Activated gamma-delta T cell treated with anti-CD3 and anti-CD28 coated beads, Interleukin-2, amount 50 U/mL, for 16 hours (primary cell): ENCODE data around the gene RALGDS.
"Not testable (repeated sequence)": the region's sequence is repeated elsewhere in the genome, so short reads cannot be mapped to it uniquely, and the experiment has no call there.

ENCODE experiments used
- DNase-seq: peaks from one replicate; pipeline ENCODE4 v3.0.0-alpha.2; 2020; ENCODE audit warnings: low read depth

RALGDS gene

DNA sequence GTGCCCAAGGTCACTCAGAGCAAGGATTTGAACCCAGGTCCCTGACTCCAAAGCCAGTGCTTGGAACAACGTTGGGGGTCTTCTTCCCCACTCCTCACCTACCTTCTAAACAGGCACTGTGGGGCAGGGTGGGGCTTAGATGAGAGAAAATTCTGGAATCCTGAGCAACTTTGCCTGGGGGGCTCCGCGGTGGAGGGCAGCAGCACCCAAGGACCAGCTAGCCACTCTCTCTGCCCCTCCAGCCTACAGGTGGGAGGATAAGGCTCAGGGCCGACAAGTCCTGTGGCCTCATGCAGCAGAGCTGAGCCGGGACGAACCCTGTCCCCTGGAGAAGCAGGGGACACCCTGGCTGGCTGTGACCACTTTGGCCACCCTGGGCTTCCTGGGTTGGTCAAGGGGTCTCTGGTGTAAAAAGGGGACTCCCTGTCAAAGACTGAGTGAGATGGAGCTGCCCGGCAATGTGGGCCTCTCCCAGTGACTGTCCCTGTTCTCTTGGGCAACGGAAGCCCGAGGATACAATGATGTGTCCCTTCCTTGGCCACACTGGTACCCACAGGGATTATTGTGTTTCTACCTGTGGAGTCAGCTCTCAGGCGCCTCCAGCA, 32.8 kb downstream of the RALGDS start:
- no peak for DNase-seq

DNA sequence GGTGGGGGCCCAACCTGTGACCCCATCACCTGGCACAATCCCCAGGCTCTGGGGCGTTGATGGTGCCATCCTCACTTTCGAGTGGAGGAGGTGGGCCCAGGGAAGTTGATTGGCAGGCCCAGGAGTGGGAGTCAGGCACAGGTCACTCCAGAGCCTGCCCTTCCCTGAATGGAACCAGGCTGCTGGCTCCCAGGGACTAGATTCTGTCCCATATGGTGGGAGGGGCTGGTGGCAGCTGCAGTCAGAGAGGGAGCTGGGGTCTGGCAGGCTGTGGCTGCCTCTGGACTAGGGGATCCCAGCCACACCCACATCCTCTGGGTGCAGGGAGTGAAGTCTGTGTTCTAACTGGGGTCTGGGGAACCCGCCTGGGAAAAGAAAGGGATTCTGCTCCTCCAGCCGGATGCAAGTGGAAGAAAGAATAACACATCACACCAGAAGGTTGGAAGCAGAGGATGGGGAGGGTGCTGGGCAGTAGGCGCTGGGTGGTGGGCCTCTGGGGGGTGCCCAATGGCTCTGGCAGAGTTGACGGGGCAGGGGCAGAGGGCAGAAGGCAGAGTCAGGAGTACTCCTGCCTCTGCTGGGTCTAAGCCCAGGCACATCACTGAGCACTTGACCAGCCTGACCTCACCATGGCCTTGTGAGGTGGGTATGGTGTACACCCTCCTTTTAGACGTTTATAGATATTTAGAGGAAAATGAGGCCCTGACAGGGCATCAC, 33.5 kb downstream of the RALGDS start:
- no peak for DNase-seq

DNA sequence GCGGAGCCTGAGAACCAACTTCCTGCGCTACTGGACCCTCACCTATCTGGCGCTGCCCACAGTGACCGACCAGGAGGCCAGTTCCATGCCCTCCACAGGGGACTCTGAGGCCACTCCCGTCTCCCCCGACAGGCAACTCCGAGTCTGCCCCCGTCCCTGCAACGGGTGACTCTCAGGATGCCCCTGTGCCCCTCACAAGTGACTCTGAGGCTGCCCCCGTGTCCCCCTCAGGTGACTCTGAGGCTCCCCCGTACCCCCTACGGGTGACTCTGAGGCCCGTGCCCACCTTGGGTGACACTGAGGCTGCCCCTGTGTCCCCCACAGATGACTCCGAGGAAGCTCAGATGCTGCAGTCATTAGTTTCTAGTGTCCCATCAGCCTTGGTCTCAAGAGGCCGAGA, 34.1 kb downstream of the RALGDS start:
- no peak for DNase-seq

DNA sequence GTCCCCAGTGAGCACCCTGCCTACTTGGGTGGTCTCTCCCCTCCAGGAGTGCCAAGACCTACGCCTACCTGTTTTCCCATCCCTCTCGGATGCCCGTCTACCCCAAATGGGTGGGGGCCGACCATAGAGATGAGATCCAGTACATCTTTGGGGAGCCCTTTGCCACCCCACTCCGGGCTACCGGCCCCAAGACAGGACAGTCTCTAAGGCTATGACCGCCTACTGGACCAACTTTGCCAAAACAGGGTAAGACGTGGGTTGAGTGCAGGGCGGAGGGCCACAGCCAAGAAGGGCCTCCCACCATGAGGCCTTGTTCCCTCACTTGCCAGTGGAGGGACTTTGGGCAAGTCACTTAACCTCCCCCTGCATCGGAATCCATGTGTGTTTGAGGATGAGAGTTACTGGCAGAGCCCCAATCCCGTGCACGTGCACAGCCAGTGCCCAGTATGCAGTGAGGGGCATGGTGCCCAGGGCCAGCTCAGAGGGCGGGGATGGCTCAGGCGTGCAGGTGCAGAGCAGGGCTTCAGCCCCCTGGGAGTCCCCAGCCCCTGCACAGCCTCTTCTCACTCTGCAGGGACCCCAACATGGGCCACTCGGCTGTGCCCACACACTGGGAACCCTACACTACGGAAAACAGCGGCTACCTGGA, 34.7 kb downstream of the RALGDS start:
- not testable (repeated sequence) for DNase-seq

DNA sequence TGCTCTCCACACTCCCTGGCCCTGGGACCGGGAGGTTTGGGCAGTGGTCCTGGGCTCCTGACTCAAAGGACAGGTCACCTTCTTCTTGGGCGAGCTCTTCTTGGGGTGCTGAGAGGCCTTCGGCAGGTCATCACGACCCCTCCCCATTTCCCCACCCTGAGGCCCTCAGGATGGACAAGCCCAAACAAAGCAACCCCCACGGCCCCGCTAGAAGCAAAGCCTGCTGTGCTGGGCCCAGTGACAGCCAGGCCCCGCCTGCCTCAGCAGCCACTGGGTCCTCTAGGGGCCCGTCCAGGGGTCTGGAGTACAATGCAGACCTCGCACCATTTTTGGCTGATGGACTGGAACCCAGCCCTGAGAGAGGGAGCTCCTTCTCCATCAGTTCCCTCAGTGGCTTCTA, 37.4 kb downstream of the RALGDS start:
- DNase-seq, result not testable (repeated sequence)

DNA sequence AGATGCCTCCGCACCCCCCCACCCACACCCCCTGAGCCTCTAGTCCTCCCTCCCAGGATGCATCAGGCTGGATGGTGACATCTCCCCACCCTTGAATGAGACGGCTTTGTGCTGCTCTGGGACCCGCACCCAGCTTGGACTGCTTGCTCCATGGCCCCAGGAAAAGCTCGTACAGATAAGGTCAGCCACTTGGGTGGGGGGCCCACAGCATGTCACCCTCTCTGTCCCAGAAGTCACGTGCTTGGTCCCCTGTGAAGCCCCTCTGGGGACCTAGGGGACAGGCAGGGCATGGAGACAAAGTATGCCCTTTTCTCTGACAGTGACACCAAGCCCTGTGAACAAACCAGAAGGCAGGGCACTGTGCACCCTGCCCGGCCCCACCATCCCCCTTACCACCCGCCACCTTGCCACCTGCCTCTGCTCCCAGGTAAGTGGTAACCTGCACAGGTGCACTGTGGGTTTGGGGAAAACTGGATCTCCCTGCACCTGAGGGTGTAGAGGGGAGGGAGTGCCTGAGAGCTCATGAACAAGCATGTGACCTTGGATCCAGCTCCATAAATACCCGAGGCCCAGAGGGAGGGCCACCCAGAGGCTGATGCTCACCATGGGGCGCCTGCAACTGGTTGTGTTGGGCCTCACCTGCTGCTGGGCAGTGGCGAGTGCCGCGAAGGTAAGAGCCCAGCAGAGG, 38.9 kb downstream of the RALGDS start:
- DNase-seq, result not testable (repeated sequence)

DNA sequence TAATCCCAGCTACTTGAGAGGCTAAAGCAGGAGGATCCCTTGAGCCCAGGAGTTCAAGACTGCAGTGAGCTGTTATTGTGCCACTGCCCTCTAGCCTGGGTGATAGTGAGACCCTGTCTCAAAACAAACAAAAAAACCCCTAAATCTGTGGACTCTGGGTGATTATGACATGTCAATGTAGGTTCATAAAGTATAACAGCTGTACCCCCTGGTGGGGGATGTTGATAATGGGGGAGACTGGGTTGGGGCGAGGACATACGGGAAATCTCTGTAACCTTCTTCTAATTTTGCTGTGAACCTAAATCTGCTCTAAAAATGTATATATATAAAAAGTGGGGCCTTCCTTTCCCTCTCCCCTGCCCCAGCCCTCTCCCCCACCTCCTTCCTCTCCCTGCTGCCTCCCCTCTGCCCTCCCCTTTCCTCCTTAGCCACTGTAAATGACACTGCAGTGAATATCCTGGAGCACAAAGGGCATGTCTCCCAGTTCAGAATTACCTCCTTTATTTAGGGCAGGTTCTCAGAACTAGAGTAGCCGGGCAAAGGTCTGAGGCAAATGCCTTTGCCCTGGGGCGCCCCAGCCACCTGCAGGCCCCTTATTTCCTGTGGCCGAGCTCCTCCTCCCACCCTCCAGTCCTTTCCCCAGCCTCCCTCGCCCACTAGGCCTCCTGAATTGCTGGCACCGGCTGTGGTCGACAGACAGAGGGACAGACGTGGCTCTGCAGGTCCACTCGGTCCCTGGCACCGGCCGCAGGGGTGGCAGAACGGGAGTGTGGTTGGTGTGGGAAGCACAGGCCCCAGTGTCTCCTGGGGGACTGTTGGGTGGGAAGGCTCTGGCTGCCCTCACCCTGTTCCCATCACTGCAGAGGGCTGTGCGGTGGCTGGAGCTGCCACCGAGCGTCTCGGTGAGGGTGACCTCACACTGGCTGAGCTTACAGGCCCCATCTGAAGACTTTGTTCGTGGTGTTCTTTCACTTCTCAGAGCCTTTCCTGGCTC, 40.0 kb downstream of the RALGDS start:
- not testable (repeated sequence) for DNase-seq

DNA sequence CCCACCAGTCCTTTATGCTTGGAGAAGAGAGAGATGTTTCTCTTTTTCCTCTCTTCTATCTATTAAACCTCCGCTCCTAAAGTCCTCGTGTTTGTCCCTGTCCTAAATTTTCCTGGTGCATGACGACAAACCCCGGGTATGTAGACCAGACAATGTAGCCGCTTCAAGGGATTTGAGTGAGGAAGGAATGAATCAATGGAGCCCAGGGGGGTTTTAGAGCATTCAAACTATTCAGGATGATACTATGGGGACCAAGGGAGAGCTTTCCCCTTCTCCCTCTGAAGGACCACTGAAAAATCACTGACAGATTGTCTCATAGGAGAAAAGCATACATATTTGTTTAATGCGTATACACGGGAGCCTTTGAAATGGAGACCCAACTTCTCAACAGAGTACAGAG, 40.9 kb downstream of the RALGDS start:
- no peak for DNase-seq

DNA sequence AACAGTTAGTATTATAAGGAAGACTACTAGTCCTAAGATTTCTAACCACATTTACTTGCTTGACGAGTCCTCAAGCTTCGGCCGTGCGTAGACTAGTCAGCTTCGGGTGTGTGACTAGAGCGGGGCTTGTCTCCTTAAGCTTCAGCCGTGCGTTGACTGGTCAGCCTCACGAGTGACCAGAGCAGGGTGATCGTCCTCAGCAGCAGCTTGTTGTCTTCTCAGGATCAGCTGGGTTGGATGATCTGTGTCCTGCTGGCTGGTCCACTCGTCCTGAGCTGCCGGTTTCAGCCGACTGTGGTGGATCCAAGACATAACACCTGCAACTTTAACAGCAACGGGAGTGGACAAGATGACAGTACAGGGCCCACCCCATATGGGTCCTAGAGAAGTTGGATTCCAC, 42.6 kb downstream of the RALGDS start:
- no peak for DNase-seq

DNA sequence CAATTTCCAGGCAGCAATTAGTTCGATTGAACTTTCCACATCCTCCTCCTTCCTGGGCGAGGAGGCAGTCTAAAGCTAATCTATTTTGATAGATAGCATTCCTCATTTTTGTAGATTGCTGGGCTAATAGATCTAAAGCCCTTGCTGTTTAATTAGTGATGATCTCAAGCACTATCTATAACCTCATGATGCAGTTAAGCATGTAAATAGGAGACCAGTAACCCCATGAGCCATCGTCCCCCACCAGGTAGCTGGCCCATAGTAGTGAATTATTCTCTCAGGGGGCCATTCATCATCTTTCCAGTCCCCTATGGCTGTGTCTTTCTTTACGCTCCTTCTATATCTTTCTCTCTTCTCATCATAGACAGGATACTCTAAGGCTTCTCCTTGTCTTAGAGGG, 44.3 kb downstream of the RALGDS start:
- no peak for DNase-seq

DNA sequence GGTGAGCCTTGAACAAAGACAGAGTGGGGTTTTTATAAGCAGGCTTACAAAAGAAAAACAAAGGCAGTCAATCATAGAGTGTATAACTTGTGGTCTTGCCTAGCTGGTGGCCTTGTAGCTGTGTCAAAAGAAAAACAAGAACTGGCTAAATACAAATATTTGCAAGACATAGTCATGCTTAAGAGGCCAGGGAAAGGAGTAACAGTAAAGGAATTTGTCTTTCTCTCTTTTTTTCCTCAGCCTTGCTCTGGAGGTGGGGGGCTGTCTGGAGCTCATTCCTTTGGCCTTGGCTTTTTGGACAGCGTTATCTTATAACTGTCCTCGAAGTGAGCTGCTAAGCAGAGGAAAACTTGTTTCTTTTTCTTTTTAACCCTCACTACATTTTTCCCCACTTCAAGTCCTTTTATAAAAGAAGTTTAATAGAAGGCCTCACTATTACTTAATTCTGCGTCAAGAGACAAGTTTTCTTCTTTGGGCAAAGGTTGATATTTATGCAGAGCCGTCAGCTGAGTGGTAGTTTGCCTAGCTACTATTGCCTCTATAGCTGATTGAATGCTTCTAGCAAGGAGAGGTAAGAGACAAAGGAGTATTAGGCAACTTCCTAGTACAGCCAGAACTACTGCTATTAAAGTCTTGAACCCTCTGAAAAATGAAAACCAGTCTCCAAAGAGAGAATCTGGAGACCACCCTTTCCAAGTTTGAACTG, 45.0 kb downstream of the RALGDS start:
- no peak for DNase-seq

DNA sequence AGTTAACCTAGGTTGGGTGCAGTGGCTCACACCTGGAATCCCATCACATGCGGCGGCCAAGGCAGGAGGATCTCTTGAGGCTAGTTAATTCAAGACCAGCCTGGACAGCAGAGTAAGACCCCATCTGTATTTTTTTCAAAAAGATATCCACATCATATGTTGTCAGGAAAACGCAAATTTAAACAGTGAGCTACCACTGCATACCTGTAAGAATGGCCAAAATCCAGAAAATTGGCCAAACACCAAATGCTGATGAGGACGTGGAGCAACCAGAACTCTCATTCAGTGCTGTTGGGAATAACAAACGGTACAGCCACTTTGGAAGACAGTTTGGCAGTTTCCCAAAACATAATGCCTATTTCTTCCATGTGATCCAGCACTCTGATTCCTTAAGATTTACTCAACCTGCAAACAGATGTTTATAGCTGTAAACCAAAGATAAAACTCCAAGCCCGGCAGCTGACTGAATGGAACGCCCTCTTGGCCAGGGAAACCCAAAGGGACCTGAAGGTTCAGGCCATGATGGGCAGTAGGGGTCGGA, 46.9 kb downstream of the RALGDS start:
- no peak for DNase-seq

DNA sequence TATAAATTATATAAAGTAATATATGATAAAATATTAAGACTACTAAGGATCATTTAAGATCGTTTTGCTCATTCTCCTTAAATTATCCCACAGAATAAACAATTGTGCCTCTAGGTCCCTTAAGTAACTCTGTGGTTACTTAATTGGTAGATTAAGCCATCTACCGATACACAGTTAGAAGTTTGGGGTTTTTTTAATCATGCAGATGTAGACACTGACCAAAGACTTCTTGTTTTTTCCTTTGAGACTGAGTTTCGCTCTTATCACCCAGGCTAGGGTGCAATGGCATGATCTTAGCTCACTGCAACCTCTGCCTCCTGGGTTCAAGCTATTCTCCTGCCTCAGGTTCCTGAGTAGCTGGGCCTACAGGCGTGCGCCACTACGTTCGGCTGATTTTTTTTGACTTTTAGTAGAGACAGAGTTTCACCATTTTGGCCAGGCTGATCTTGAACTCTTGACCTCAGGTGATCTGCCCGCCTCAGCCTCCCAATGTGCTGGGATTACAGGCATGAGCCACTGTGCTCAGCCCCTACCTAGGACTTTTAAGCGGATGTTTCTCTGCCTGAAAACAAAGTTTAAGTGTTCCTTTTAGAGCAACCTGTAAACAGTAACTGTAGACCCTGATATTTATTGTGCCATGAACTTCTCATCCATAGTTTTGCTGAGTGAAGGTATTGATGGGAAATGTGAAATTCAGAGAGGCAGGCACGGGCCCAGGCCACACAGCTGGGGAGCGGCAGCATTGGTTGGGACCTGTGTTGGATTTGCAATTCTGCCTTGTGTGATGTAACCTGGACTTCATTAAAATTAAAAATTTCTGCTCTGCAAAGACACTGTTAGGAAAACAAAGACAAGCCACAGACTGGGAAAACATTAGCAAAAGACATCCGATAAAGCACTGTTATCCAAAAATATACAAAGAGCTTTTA, 47.7 kb downstream of the RALGDS start:
- no peak for DNase-seq

DNA sequence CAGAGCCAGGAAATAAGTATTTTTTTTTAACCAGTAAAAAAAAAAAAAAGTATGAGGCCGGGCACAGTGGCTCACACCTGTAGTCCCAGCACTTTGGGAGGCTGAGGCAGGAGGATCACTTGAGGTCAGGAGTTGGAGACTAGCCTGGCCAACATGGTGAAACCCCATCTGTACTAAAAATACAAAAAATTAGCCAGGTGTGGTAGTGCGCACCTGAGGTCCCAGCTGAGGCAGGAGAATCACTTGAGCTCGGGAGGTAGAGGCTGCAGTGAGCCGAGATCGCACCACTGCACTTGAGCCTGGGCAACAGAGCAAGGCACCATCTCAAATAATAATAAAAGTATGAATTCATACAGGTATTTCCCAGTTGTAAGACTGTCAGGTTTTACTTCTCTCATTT, 48.8 kb downstream of the RALGDS start:
- DNase-seq, result not testable (repeated sequence)

DNA sequence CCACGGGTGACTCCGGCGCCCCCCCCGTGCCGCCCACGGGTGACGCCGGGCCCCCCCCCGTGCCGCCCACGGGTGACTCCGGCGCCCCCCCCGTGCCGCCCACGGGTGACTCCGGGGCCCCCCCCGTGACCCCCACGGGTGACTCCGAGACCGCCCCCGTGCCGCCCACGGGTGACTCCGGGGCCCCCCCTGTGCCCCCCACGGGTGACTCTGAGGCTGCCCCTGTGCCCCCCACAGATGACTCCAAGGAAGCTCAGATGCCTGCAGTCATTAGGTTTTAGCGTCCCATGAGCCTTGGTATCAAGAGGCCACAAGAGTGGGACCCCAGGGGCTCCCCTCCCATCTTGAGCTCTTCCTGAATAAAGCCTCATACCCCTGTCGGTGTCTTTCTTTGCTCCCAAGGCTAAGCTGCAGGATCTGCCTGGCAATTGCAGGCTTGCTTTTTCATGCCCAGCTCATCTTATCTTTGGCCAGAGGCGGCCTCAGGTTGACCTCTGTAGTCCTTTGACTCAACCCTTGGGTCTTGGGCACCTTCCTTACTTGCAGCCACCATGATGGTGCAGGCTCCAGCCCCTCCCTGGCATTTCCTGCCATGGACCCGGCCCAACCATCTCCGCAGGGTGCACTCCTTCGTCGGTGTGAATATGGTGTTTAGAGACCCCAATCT, 49.4 kb downstream of the RALGDS start:
- no peak for DNase-seq

DNA sequence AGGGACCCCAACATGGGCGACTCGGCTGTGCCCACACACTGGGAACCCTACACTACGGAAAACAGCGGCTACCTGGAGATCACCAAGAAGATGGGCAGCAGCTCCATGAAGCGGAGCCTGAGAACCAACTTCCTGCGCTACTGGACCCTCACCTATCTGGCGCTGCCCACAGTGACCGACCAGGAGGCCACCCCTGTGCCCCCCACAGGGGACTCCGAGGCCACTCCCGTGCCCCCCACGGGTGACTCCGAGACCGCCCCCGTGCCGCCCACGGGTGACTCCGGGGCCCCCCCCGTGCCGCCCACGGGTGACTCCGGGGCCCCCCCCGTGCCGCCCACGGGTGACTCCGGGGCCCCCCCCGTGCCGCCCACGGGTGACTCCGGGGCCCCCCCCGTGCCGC, 50.1 kb downstream of the RALGDS start:
- not testable (repeated sequence) for DNase-seq

DNA sequence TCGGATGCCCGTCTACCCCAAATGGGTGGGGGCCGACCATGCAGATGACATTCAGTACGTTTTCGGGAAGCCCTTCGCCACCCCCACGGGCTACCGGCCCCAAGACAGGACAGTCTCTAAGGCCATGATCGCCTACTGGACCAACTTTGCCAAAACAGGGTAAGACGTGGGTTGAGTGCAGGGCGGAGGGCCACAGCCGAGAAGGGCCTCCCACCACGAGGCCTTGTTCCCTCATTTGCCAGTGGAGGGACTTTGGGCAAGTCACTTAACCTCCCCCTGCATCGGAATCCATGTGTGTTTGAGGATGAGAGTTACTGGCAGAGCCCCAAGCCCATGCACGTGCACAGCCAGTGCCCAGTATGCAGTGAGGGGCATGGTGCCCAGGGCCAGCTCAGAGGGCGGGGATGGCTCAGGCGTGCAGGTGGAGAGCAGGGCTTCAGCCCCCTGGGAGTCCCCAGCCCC, 50.5 kb downstream of the RALGDS start:
- not testable (repeated sequence) for DNase-seq

DNA sequence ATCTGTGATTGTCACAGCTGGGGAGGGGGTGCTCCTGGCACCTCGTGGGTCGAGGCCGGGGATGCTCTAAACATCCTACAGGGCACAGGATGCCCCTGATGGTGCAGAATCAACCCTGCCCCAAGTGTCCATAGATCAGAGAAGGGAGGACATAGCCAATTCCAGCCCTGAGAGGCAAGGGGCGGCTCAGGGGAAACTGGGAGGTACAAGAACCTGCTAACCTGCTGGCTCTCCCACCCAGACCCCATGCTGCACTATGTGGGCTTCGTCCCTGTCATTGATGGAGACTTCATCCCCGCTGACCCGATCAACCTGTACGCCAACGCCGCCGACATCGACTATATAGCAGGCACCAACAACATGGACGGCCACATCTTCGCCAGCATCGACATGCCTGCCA, 52.6 kb downstream of the RALGDS start:
- DNase-seq, result not testable (repeated sequence)

DNA sequence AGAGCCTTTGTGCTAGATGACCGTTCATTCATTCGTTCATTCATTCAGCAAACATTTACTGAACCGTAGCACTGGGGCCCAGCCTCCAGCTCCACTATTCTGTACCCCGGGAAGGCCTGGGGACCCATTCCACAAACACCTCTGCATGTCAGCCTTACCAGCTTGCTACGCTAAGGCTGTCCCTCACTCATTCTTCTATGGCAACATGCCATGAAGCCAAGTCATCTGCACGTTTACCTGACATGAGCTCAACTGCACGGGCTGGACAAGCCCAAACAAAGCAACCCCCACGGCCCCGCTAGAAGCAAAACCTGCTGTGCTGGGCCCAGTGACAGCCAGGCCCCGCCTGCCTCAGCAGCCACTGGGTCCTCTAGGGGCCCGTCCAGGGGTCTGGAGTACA, 53.2 kb downstream of the RALGDS start:
- no peak for DNase-seq
